Activated CD8-positive, alpha-beta T cell treated with anti-CD3 and anti-CD28 coated beads, Interleukin-2, amount 10 ng/mL, durations not matched to agents 7 days and 5 days (primary cell): ENCODE data around the gene WDR90. TPM values are rescaled to one million over a fixed set of nuclear protein-coding genes. Genes with fewer than 3 reads are reported as not detected.
A peak's percentile ranks its signal among the peaks of the same experiment; 100 is the strongest.

Experiments
- ATAC-seq: fragments of 150-1000 bp; cut with Tn5 transposase; one replicate; pipeline ENCODE4 v1.10.0; 2021; ENCODE audit warnings: moderate library complexity
- CTCF ChIA-PET: fragments of 350-600 bp; sonication (Branson Sonifier 250); formaldehyde crosslinking; loops from one replicate; lab custom pipeline; 2021; ENCODE audit warnings: antibody characterized with exemption; lab: Charles Lee
- POLR2A ChIA-PET: fragments of 350-600 bp; sonication (Branson Sonifier 250); formaldehyde crosslinking; loops from one replicate; lab custom pipeline; 2021; ENCODE audit warnings: antibody characterized with exemption; lab: Charles Lee
- DNase-seq: peaks from one replicate; pipeline ENCODE4 v3.0.0-alpha.2; 2020
- H3K27ac Mint-ChIP-seq: one replicate; pipeline ENCODE4 v1.8.0; 2021; ENCODE audit warnings: mild to moderate bottlenecking, mixed read lengths
- H3K27me3 Mint-ChIP-seq: one replicate; pipeline ENCODE4 v1.8.0; 2021; ENCODE audit warnings: low read depth, mixed read lengths
- H3K36me3 Mint-ChIP-seq: one replicate; pipeline ENCODE4 v1.8.0; 2021; ENCODE audit warnings: low read depth, mixed read lengths
- H3K4me1 Mint-ChIP-seq: one replicate; pipeline ENCODE4 v1.8.0; 2021; ENCODE audit warnings: low read depth, mixed read lengths
- H3K4me3 Mint-ChIP-seq: one replicate; pipeline ENCODE4 v1.8.0; 2021; ENCODE audit warnings: mild to moderate bottlenecking, mixed read lengths
- H3K9me3 Mint-ChIP-seq: one replicate; pipeline ENCODE4 v1.8.0; 2022; ENCODE audit warnings: mixed read lengths; ENCODE audit not compliant: insufficient read depth
- total RNA-seq, 2 experiments: library from RNA; stranded (reverse); gene quantifications; one replicate each; pipeline ENCODE4 v1.2.3, GENCODE V29; 2021

The WDR90 gene
- total RNA-seq, 2 experiments from 2014 or later: 96.8 to 106 TPM

- no peak for ATAC-seq
- no peak overlapping the region for H3K27ac Mint-ChIP-seq
- H3K27me3 Mint-ChIP-seq: no peaks in the 10 kb centered on the region
- H3K4me3 Mint-ChIP-seq: no peak overlapping the region
- no peaks in the 10 kb centered on the region for H3K9me3 Mint-ChIP-seq
- H3K4me1 Mint-ChIP-seq: no peaks in the 10 kb centered on the region
- CTCF ChIA-PET: no interaction called here
- no peak for DNase-seq
- no peaks in the 10 kb centered on the region for H3K36me3 Mint-ChIP-seq
- POLR2A ChIA-PET: no interaction called here
Measured at GRCh38 chr16:617855-618254, 31.3 kb upstream of the WDR90 start.

DNA sequence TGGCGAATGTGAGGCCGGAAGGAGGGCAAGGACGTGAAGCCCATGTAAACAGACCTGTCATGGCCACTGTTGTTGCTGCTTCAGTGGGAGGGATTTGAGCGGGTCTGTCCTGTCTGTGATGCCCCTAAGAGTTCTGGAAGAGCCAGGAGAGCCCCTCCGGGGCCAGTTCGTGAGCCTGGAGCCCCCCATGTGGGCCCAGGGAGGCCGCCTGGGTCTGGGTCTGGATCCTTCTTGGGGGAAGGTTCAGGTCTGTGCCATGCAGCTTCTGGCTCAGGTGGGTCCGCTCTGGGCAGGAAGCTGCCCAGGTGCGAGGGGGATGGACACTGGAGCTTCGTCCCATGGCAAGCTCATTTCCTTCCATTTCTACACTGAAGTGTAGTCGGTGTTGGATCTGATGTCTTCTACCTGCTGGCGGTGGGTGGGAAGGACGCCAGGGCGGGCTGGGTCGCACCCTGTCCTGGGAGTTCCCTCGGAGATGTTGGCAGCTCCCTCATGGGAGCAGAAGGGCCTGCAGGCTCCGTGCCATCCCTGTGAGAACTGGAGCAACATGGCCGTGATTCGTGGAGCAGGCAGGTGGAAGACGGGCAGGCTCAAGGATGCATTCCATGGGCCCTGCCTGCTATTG lies 29.6 kb upstream of the WDR90 start:
- Mint-ChIP-seq H3K4me1 (no peaks in the 10 kb centered on the region), H3K9me3 (no peaks in the 10 kb centered on the region), H3K4me3 (no peak overlapping the region), H3K27me3 (no peaks in the 10 kb centered on the region), H3K36me3 (no peaks in the 10 kb centered on the region), H3K27ac (no peak overlapping the region)
- CTCF ChIA-PET: no interaction called here
- ATAC-seq (no peak), DNase-seq (no peak)
- POLR2A ChIA-PET: no interaction called here

GRCh38 chr16:620700-621525 lies 28.3 kb upstream of the WDR90 start:
- Mint-ChIP-seq H3K36me3 (no peaks in the 10 kb centered on the region), H3K9me3 (no peaks in the 10 kb centered on the region), H3K27me3 (no peaks in the 10 kb centered on the region), H3K4me3 (no peak overlapping the region), H3K27ac (no peak overlapping the region), H3K4me1 (no peaks in the 10 kb centered on the region)
- ATAC-seq: no peak
- CTCF ChIA-PET: no interaction called here
- POLR2A ChIA-PET: interaction anchor here (0.6 to 0.8 kb wide), 2 partner anchors 32 to 65 kb away, joined by 3 read pairs; no protein-coding TSS in a partner anchor
- no peak for DNase-seq

GRCh38 chr16:621526-622105 lies 27.5 kb upstream of the WDR90 start:
- DNase-seq (no peak), ATAC-seq (no peak)
- no peaks in the 10 kb centered on the region for H3K36me3 Mint-ChIP-seq
- no peak overlapping the region for H3K27ac Mint-ChIP-seq
- no peaks in the 10 kb centered on the region for H3K27me3 Mint-ChIP-seq
- no peaks in the 10 kb centered on the region for H3K9me3 Mint-ChIP-seq
- CTCF ChIA-PET: no interaction called here
- POLR2A ChIA-PET: no interaction called here
- H3K4me1 Mint-ChIP-seq: no peaks in the 10 kb centered on the region
- H3K4me3 Mint-ChIP-seq: no peak overlapping the region

DNA sequence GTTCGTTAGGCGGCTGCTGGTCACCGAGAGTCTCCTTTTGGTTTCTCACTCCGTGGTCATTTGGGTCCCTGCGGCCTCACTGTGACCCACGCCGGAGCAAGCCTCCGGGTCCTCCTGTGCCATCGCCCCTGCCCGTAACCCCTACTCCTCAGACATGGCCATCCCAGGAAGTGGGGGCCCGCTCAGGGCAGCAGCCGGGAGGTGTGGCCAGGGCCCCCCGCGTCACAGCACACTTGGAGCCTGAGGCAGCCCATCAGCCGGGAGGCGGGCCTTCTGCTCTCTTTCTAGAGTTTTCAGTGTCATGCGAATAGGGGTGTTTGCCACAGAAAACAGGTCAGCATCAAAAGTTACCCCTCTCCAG lies 26.3 kb upstream of the WDR90 start:
- DNase-seq (no peak), ATAC-seq (no peak)
- no peaks in the 10 kb centered on the region for H3K36me3 Mint-ChIP-seq
- no peak overlapping the region for H3K27ac Mint-ChIP-seq
- H3K4me1 Mint-ChIP-seq: no peaks in the 10 kb centered on the region
- no peaks in the 10 kb centered on the region for H3K27me3 Mint-ChIP-seq
- ChIA-PET POLR2A (no interaction called here), CTCF (no interaction called here)
- H3K9me3 Mint-ChIP-seq: no peaks in the 10 kb centered on the region
- H3K4me3 Mint-ChIP-seq: no peak overlapping the region

- ChIA-PET POLR2A (no interaction called here), CTCF (interaction anchor here (0.6 to 0.7 kb wide), 2 partner anchors 22 to 123 kb away, joined by 3 to 4 read pairs; no protein-coding TSS in a partner anchor)
- ATAC-seq: no peak
- Mint-ChIP-seq H3K9me3 (no peaks in the 10 kb centered on the region), H3K4me1 (no peaks in the 10 kb centered on the region), H3K27ac (no peak overlapping the region), H3K4me3 (no peak overlapping the region), H3K36me3 (no peaks in the 10 kb centered on the region), H3K27me3 (no peaks in the 10 kb centered on the region)
- DNase-seq: no peak
Measured at GRCh38 chr16:624526-625070, 24.6 kb upstream of the WDR90 start.

DNA sequence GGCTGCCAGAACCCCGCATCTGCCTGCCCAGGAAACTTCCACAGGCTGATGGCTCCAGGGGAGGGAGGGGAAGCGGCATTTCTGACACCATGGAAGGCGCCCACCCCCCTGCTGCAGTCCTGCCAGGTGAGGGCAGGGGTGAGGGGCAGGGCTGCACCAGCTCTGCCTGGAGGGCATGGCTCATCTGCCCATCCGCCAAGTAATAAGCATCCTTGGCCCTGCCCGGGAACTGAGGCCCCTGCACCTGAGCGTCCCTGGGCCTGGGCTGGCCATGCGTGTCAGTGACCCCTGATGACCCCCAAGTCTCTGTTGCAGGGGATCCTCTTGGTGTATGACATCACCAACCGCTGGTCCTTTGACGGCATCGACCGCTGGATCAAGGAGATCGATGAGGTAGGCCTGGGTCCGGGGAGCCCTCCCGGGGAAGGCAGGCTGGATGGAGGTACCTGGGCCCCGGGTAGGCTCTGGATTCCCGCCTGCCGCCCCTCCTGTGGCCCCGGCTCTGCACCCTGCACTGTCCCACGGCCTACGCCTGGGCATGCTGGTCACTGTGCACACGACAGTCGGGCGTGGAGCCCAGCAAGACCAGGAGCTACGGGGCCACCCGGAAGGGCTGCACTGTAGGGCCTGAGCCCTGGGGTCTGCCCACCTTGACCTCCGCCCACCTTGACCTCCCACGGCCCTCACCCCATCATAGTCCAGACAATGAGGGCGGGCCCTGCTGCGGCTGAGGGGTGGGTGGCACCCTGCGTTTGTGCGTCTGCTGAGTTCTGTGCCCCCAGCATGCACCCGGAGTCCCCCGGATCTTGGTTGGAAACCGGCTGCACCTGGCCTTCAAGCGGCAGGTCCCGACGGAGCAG lies 23.8 kb upstream of the WDR90 start:
- no peak for ATAC-seq
- Mint-ChIP-seq H3K27ac (no peak overlapping the region), H3K36me3 (no peaks in the 10 kb centered on the region), H3K27me3 (no peaks in the 10 kb centered on the region), H3K4me1 (no peaks in the 10 kb centered on the region), H3K4me3 (no peak overlapping the region), H3K9me3 (no peaks in the 10 kb centered on the region)
- POLR2A ChIA-PET: no interaction called here
- CTCF ChIA-PET: no interaction called here
- no peak for DNase-seq

GRCh38 chr16:625977-626765 lies 23.0 kb upstream of the WDR90 start:
- no peaks in the 10 kb centered on the region for H3K36me3 Mint-ChIP-seq
- H3K4me3 Mint-ChIP-seq: no peak overlapping the region
- H3K4me1 Mint-ChIP-seq: no peaks in the 10 kb centered on the region
- no peaks in the 10 kb centered on the region for H3K9me3 Mint-ChIP-seq
- POLR2A ChIA-PET: no interaction called here
- no peaks in the 10 kb centered on the region for H3K27me3 Mint-ChIP-seq
- CTCF ChIA-PET: no interaction called here
- H3K27ac Mint-ChIP-seq: no peak overlapping the region
- ATAC-seq: no peak
- no peak for DNase-seq

DNA sequence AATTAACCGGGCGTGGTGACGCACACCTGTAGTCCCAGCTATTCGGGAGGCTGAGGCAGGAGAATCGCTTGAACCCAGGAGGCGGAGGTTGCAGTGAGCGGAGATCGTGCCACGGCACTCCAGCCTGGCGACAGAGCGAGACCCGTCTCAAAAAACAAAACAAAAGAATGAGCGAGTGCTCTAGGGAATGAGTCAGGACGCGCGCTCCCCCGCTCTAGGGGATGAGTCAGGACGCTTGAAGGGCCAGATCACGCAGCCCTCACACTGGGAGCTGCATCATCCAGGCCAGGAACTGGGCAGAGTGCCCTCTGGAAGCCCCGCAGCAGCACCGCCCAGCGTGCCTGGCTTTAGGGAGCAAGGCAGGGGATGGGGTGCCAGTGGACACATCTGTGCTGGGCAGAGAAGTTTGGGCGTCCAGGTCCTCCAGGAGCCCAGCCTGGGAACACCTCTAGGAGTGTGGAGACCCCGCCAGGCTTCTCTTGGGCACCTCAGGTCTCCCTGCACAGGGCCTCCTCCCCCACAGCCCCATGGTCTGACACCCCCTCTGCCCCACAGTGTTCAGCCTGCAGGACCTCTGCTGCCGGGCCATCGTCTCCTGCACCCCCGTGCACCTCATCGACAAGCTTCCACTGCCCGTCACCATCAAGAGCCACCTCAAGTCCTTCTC lies 22.2 kb upstream of the WDR90 start:
- CTCF ChIA-PET: no interaction called here
- no peaks in the 10 kb centered on the region for H3K9me3 Mint-ChIP-seq

GRCh38 chr16:627454-628239 lies 21.5 kb upstream of the WDR90 start:
- DNase-seq (no peak), ATAC-seq (no peak)
- no peaks in the 10 kb centered on the region for H3K9me3 Mint-ChIP-seq
- H3K27me3 Mint-ChIP-seq: no peaks in the 10 kb centered on the region
- CTCF ChIA-PET: no interaction called here
- no peaks in the 10 kb centered on the region for H3K4me1 Mint-ChIP-seq
- POLR2A ChIA-PET: no interaction called here
- H3K4me3 Mint-ChIP-seq: no peak overlapping the region
- no peak overlapping the region for H3K27ac Mint-ChIP-seq
- no peaks in the 10 kb centered on the region for H3K36me3 Mint-ChIP-seq

More for the DNA sequence above, 22.2 kb upstream of the WDR90 start:
- DNase-seq (no peak), ATAC-seq (peak; percentile 6)
- Mint-ChIP-seq H3K4me3 (no peak overlapping the region), H3K27me3 (no peaks in the 10 kb centered on the region), H3K4me1 (no peaks in the 10 kb centered on the region), H3K36me3 (no peaks in the 10 kb centered on the region), H3K27ac (no peak overlapping the region)
- POLR2A ChIA-PET: no interaction called here
